GM23338 (cell line): Measurements from ENCODE around the gene TBC1D14. TPM values are rescaled to one million over a fixed set of nuclear protein-coding genes. Genes with fewer than 3 reads are reported as not detected.

ENCODE experiments used
- ATAC-seq: fragments of 200-7000 bp; cut with Tn5 transposase; 3 replicates; pipeline ENCODE4 v1.9.1; 2020
- DNase-seq: peaks from one replicate; pipeline ENCODE4 v3.0.0-alpha.2; 2015; ENCODE audit warnings: low spot score
- H2AFZ ChIP-seq: fragments of 200-600 bp; sonication (generic); 2 replicates; pipeline ENCODE4 v1.8.0; 2016; ENCODE audit warnings: antibody characterized with exemption, mild to moderate bottlenecking, moderate library complexity
- H3F3A ChIP-seq: fragments of 200-600 bp; sonication (generic); replicated peaks from 2 replicates; pipeline ENCODE4 v1.8.0; 2017; ENCODE audit warnings: antibody characterized with exemption, mixed run types, low read depth
- H3K27ac ChIP-seq: fragments of 200-600 bp; sonication (generic); 2 replicates; pipeline ENCODE4 v1.6.1; 2016; ENCODE audit warnings: low read depth
- H3K27me3 ChIP-seq: fragments of 200-600 bp; sonication (generic); 2 replicates; pipeline ENCODE4 v1.8.0; 2016; ENCODE audit warnings: mild to moderate bottlenecking, mixed run types, moderate library complexity; ENCODE audit not compliant: insufficient read depth
- H3K36me3 ChIP-seq: fragments of 200-600 bp; sonication (generic); 2 replicates; pipeline ENCODE4 v1.8.0; 2016; ENCODE audit warnings: mild to moderate bottlenecking; ENCODE audit not compliant: insufficient read depth
- H3K4me1 ChIP-seq: fragments of 200-600 bp; sonication (generic); 2 replicates; pipeline ENCODE4 v1.8.0; 2016; ENCODE audit warnings: mild to moderate bottlenecking, moderate library complexity; ENCODE audit not compliant: insufficient read depth
- H3K4me2 ChIP-seq: fragments of 200-600 bp; sonication (generic); 2 replicates; pipeline ENCODE4 v1.7.1; 2017; ENCODE audit warnings: mixed run types
- H3K4me3 ChIP-seq: fragments of 200-600 bp; sonication (generic); 2 replicates; pipeline ENCODE4 v1.6.1; 2016; ENCODE audit warnings: mixed run types
- H3K79me2 ChIP-seq: fragments of 200-600 bp; sonication (generic); replicated peaks from 2 replicates; pipeline ENCODE4 v1.8.0; 2017; ENCODE audit warnings: mild to moderate bottlenecking; ENCODE audit not compliant: insufficient read depth
- H3K9me2 ChIP-seq: fragments of 200-600 bp; sonication (generic); 2 replicates; pipeline ENCODE4 v1.8.0; 2017; ENCODE audit not compliant: insufficient read depth
- H4K20me1 ChIP-seq: fragments of 200-600 bp; sonication (generic); replicated peaks from 2 replicates; pipeline ENCODE4 v1.8.0; 2017; ENCODE audit warnings: mild to moderate bottlenecking; ENCODE audit not compliant: insufficient read depth
- H3K27ac Mint-ChIP-seq: 2 replicates; pipeline ENCODE4 v1.8.0; 2020; ENCODE audit warnings: inconsistent platforms, mild to moderate bottlenecking, moderate library complexity, mixed read lengths
- H3K27me3 Mint-ChIP-seq: 3 replicates; pipeline ENCODE4 v1.8.0; 2022; ENCODE audit warnings: low read depth, mild to moderate bottlenecking, moderate library complexity, mixed read lengths, inconsistent platforms; ENCODE audit not compliant: insufficient read depth, poor library complexity
- H3K36me3 Mint-ChIP-seq: 3 replicates; pipeline ENCODE4 v1.8.0; 2021; ENCODE audit warnings: low read depth, mild to moderate bottlenecking, inconsistent platforms, moderate library complexity, mixed read lengths
- H3K4me1 Mint-ChIP-seq: 3 replicates; pipeline ENCODE4 v1.8.0; 2020; ENCODE audit warnings: mild to moderate bottlenecking, inconsistent platforms, mixed read lengths
- H3K4me3 Mint-ChIP-seq: 3 replicates; pipeline ENCODE4 v1.8.0; 2021; ENCODE audit warnings: moderate library complexity, mild to moderate bottlenecking, inconsistent platforms, mixed read lengths
- H3K9me3 Mint-ChIP-seq: 3 replicates; pipeline ENCODE4 v1.8.0; 2020; ENCODE audit warnings: moderate library complexity, mild to moderate bottlenecking, inconsistent platforms, mixed read lengths
- EZH2 ChIP-seq: fragments of 200-600 bp; sonication (generic); IDR thresholded peaks from one replicate; pipeline ENCODE4 v1.8.0; 2017; ENCODE audit warnings: antibody characterized with exemption, mild to moderate bottlenecking, low read depth; ENCODE audit not compliant: unreplicated experiment
- EZH2phosphoT487 ChIP-seq: fragments of 200-600 bp; sonication (generic); IDR thresholded peaks from one replicate; pipeline ENCODE4 v1.8.1; 2018; ENCODE audit warnings: antibody characterized with exemption; ENCODE audit not compliant: unreplicated experiment
- JUNB ChIP-seq: IDR thresholded peaks from one replicate; pipeline ENCODE4 v1.6.1; 2016; ENCODE audit warnings: antibody characterized with exemption; ENCODE audit not compliant: unreplicated experiment
- STAT1 ChIP-seq: IDR thresholded peaks from one replicate; pipeline ENCODE4 v1.6.1; 2016; ENCODE audit warnings: antibody characterized with exemption; ENCODE audit not compliant: unreplicated experiment
- ZNF114 ChIP-seq: fragments of 250-450 bp; sonication (Bioruptor Pico); IDR thresholded peaks from 2 replicates; pipeline ENCODE4 v1.5.0; 2020; ENCODE audit warnings: mild to moderate bottlenecking, moderate library complexity
- polyA plus RNA-seq: library from polyadenylated mRNA; unstranded; fragments of >200 nt; fragmentation: Nextera tagmentation; extraction: Ambion mirVana; gene quantifications from 2 replicates; pipeline ENCODE4 v1.2.1, GENCODE V29; 2016
- total RNA-seq: library from RNA; depleted of rRNA; stranded (reverse); fragments of >200 nt; shearing (Covaris generic); gene quantifications from 2 replicates; pipeline ENCODE4 v1.2.3, GENCODE V29; 2014
- TF ChIP-seq, protein P1 (sequence below): IDR thresholded peaks from 2 replicates; pipeline ENCODE4 v1.6.1; 2016; ENCODE audit warnings: antibody characterized with exemption
- TF ChIP-seq, protein P2 (sequence below): fragments of 250-450 bp; sonication (Bioruptor Pico); IDR thresholded peaks from 2 replicates; pipeline ENCODE4 v1.5.0; 2020; ENCODE audit warnings: mild to moderate bottlenecking, moderate library complexity
- TF ChIP-seq, protein P3 (sequence below), 2 experiments: fragments of 200-600 bp in 1 of 2; sonication (generic) in 1 of 2; conservative IDR thresholded peaks; 2 replicates each; pipeline versions ENCODE4 v1.5.1 to v1.6.1; 2016 to 2017; ENCODE audit warnings: antibody characterized with exemption in 2 of 2, low read depth in 2 of 2, mild to moderate bottlenecking in 2 of 2, moderate library complexity in 1 of 2

The TBC1D14 gene
- total and polyA plus RNA-seq, 2 experiments from 2014 or later: 18.2 to 59.7 TPM

DNA sequence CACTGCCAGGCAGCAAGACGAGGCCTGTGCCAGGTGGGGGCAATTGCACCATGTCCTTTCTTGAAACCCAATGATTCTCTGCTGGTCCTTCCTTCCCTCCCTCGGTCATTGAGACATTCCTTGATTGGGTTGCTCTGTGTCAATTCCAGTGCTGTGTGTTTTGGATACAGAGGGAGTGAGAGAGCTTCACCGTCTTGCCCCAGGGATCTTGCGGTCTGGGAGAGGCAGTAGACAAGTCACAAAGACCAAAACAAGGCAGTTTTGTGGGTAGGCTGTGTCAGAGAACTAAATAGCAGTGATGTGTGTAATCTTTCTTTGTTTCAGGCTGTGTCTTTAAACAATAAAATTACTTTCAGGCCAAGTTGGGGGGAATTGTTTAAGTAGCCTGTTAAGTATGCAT is 94.7 kb downstream of the TBC1D14 start:
- Mint-ChIP-seq H3K27ac (no peak overlapping the region), H3K36me3 (peaks cover 76% of the 10 kb centered on the region), H3K4me3 (no peak overlapping the region), H3K9me3 (no peaks in the 10 kb centered on the region), H3K27me3 (peaks cover 12% of the 10 kb centered on the region), H3K4me1 (peaks cover 27% of the 10 kb centered on the region)
- peaks cover 65% of the 10 kb centered on the region for H4K20me1 ChIP-seq
- H3K36me3 ChIP-seq: peaks cover 19% of the 10 kb centered on the region; the same call in 1 of the 2 replicates
- peaks cover 17% of the 10 kb centered on the region for H3K4me1 ChIP-seq
- 0 out of 2 replicates have a peak, but pooled peaks cover 4% of the 10 kb centered on the region for H3F3A ChIP-seq
- H2AFZ ChIP-seq: no peak overlapping the region
- no peak for ATAC-seq
- H3K9me2 ChIP-seq: no peaks in the 10 kb centered on the region
- H3K4me2 ChIP-seq: no peak overlapping the region
- H3K27ac ChIP-seq: no peak overlapping the region
- peaks cover 27% of the 10 kb centered on the region for H3K79me2 ChIP-seq
- no peak for TF ChIP-seq STAT1
- TF ChIP-seq, protein P1, sequence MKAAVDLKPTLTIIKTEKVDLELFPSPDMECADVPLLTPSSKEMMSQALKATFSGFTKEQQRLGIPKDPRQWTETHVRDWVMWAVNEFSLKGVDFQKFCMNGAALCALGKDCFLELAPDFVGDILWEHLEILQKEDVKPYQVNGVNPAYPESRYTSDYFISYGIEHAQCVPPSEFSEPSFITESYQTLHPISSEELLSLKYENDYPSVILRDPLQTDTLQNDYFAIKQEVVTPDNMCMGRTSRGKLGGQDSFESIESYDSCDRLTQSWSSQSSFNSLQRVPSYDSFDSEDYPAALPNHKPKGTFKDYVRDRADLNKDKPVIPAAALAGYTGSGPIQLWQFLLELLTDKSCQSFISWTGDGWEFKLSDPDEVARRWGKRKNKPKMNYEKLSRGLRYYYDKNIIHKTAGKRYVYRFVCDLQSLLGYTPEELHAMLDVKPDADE: no peak
- no peak for TF ChIP-seq EZH2phosphoT487
- no peak for TF ChIP-seq EZH2
- TF ChIP-seq JUNB: no peak
- no peak for TF ChIP-seq ZNF114
- TF ChIP-seq, protein P2, sequence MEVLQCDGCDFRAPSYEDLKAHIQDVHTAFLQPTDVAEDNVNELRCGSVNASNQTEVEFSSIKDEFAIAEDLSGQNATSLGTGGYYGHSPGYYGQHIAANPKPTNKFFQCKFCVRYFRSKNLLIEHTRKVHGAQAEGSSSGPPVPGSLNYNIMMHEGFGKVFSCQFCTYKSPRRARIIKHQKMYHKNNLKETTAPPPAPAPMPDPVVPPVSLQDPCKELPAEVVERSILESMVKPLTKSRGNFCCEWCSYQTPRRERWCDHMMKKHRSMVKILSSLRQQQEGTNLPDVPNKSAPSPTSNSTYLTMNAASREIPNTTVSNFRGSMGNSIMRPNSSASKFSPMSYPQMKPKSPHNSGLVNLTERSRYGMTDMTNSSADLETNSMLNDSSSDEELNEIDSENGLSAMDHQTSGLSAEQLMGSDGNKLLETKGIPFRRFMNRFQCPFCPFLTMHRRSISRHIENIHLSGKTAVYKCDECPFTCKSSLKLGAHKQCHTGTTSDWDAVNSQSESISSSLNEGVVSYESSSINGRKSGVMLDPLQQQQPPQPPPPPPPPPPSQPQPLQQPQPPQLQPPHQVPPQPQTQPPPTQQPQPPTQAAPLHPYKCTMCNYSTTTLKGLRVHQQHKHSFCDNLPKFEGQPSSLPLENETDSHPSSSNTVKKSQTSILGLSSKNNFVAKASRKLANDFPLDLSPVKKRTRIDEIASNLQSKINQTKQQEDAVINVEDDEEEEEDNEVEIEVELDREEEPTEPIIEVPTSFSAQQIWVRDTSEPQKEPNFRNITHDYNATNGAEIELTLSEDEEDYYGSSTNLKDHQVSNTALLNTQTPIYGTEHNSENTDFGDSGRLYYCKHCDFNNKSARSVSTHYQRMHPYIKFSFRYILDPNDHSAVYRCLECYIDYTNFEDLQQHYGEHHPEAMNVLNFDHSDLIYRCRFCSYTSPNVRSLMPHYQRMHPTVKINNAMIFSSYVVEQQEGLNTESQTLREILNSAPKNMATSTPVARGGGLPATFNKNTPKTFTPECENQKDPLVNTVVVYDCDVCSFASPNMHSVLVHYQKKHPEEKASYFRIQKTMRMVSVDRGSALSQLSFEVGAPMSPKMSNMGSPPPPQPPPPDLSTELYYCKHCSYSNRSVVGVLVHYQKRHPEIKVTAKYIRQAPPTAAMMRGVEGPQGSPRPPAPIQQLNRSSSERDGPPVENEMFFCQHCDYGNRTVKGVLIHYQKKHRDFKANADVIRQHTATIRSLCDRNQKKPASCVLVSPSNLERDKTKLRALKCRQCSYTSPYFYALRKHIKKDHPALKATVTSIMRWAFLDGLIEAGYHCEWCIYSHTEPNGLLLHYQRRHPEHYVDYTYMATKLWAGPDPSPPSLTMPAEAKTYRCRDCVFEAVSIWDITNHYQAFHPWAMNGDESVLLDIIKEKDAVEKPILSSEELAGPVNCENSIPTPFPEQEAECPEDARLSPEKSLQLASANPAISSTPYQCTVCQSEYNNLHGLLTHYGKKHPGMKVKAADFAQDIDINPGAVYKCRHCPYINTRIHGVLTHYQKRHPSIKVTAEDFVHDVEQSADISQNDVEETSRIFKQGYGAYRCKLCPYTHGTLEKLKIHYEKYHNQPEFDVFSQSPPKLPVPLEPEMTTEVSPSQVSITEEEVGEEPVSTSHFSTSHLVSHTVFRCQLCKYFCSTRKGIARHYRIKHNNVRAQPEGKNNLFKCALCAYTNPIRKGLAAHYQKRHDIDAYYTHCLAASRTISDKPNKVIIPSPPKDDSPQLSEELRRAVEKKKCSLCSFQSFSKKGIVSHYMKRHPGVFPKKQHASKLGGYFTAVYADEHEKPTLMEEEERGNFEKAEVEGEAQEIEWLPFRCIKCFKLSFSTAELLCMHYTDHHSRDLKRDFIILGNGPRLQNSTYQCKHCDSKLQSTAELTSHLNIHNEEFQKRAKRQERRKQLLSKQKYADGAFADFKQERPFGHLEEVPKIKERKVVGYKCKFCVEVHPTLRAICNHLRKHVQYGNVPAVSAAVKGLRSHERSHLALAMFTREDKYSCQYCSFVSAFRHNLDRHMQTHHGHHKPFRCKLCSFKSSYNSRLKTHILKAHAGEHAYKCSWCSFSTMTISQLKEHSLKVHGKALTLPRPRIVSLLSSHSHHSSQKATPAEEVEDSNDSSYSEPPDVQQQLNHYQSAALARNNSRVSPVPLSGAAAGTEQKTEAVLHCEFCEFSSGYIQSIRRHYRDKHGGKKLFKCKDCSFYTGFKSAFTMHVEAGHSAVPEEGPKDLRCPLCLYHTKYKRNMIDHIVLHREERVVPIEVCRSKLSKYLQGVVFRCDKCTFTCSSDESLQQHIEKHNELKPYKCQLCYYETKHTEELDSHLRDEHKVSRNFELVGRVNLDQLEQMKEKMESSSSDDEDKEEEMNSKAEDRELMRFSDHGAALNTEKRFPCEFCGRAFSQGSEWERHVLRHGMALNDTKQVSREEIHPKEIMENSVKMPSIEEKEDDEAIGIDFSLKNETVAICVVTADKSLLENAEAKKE: no peak
- TF ChIP-seq, protein P3, sequence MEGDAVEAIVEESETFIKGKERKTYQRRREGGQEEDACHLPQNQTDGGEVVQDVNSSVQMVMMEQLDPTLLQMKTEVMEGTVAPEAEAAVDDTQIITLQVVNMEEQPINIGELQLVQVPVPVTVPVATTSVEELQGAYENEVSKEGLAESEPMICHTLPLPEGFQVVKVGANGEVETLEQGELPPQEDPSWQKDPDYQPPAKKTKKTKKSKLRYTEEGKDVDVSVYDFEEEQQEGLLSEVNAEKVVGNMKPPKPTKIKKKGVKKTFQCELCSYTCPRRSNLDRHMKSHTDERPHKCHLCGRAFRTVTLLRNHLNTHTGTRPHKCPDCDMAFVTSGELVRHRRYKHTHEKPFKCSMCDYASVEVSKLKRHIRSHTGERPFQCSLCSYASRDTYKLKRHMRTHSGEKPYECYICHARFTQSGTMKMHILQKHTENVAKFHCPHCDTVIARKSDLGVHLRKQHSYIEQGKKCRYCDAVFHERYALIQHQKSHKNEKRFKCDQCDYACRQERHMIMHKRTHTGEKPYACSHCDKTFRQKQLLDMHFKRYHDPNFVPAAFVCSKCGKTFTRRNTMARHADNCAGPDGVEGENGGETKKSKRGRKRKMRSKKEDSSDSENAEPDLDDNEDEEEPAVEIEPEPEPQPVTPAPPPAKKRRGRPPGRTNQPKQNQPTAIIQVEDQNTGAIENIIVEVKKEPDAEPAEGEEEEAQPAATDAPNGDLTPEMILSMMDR (conservative IDR thresholded peaks at IDR 0.05; ENCODE audit: low read depth in 2 of 2): no peak
- no peak for DNase-seq
- H3K4me3 ChIP-seq: no peak overlapping the region
- no peaks in the 10 kb centered on the region for H3K27me3 ChIP-seq
